HepG2 (cell line): ENCODE data around the gene GGA1. TPM values are rescaled to one million over a fixed set of nuclear protein-coding genes. Genes with fewer than 3 reads are reported as not detected.
A peak's percentile ranks its signal among the peaks of the same experiment; 100 is the strongest.

Experiments
- POLR2A ChIP-seq, 2 experiments: IDR thresholded peaks; 2 replicates each; pipeline ENCODE4 v1.6.1; 2011; ENCODE audit warnings: low read depth in 2 of 2, low read length in 2 of 2, mild to moderate bottlenecking in 1 of 2, moderate library complexity in 1 of 2; ENCODE audit not compliant: insufficient read depth in 1 of 2
- SATB2 ChIP-seq: sonication (generic); formaldehyde crosslinking; IDR thresholded peaks from 2 replicates; pipeline ENCODE4 v1.5.0; 2020; ENCODE audit warnings: missing genetic modification reagents
- SYNCRIP ChIP-seq: fragments of 200-400 bp; formaldehyde crosslinking; IDR thresholded peaks from 2 replicates; pipeline ENCODE4 v1.6.1; 2018; ENCODE audit warnings: mild to moderate bottlenecking, low read depth, low read length; ENCODE audit not compliant: insufficient read depth
- ZC3H13 ChIP-seq: sonication (generic); formaldehyde crosslinking; IDR thresholded peaks from 2 replicates; pipeline ENCODE4 v1.8.1; 2023; ENCODE audit warnings: mild to moderate bottlenecking, missing genetic modification reagents, moderate library complexity
- ZNF20 ChIP-seq: sonication (generic); formaldehyde crosslinking; IDR thresholded peaks from 2 replicates; pipeline ENCODE4 v1.4.0; 2020; ENCODE audit warnings: mild to moderate bottlenecking, moderate library complexity, missing genetic modification reagents
- ZNF232 ChIP-seq: sonication (generic); formaldehyde crosslinking; IDR thresholded peaks from 2 replicates; pipeline ENCODE4 v1.4.0; 2020; ENCODE audit warnings: missing genetic modification reagents, borderline replicate concordance
- ZNF724P ChIP-seq: sonication (generic); formaldehyde crosslinking; IDR thresholded peaks from 2 replicates; pipeline ENCODE4 v1.8.0; 2022; ENCODE audit warnings: missing genetic modification reagents, borderline replicate concordance
- polyA plus RNA-seq, 8 experiments: library from polyadenylated mRNA; depleted of rRNA in 3 of 8; stranded (reverse) in 7 of 8; unstranded in 1 of 8; fragments of >200 nt; fragmentation: Illumina TruSeq in 4 of 8; extraction: Trizol in 4 of 8; gene quantifications; 2 replicates each; pipeline versions ENCODE4 v1.2.1 to v1.2.3, GENCODE V29; 2011 to 2016; ENCODE audit warnings: low read depth in 4 of 8, missing spikeins in 1 of 8, mixed read lengths in 1 of 8; ENCODE audit not compliant: insufficient read depth in 1 of 8
- total RNA-seq, 5 experiments: library from RNA; depleted of rRNA; stranded (reverse); fragments of >200 nt; fragmentation: Illumina TruSeq; extraction: Trizol; gene quantifications; 2 replicates each; pipeline ENCODE4 v1.2.3, GENCODE V29; 2016; ENCODE audit warnings: low read depth in 1 of 5
- TF ChIP-seq, protein P1 (sequence below): sonication (generic); formaldehyde crosslinking; IDR thresholded peaks from 2 replicates; pipeline ENCODE4 v1.4.0; 2020; ENCODE audit warnings: mild to moderate bottlenecking, missing genetic modification reagents, borderline replicate concordance
- TF ChIP-seq, protein P2 (sequence below): sonication (generic); formaldehyde crosslinking; IDR thresholded peaks from 2 replicates; pipeline ENCODE4 v1.4.0; 2020; ENCODE audit warnings: missing genetic modification reagents
- TF ChIP-seq, protein P3 (sequence below): IDR thresholded peaks from 2 replicates; pipeline ENCODE4 v1.6.1; 2016; ENCODE audit warnings: mild to moderate bottlenecking
- TF ChIP-seq, protein P4 (sequence below): sonication (generic); formaldehyde crosslinking; IDR thresholded peaks from 2 replicates; pipeline ENCODE4 v1.4.0; 2020; ENCODE audit warnings: missing genetic modification reagents
- TF ChIP-seq, protein P5 (sequence below): sonication (generic); formaldehyde crosslinking; IDR thresholded peaks from 2 replicates; pipeline ENCODE4 v1.4.0; 2020; ENCODE audit warnings: mild to moderate bottlenecking, missing genetic modification reagents
- TF ChIP-seq, protein P6 (sequence below): sonication (generic); formaldehyde crosslinking; IDR thresholded peaks from 2 replicates; pipeline ENCODE4 v1.5.0; 2020; ENCODE audit warnings: mild to moderate bottlenecking, missing genetic modification reagents, moderate library complexity

The GGA1 gene
- total and polyA plus RNA-seq, 2 of the 13 experiments (the other 11 are each of a cell fraction or from before 2014, with no cell fraction given), result 29.1 to 87.2 TPM

DNA sequence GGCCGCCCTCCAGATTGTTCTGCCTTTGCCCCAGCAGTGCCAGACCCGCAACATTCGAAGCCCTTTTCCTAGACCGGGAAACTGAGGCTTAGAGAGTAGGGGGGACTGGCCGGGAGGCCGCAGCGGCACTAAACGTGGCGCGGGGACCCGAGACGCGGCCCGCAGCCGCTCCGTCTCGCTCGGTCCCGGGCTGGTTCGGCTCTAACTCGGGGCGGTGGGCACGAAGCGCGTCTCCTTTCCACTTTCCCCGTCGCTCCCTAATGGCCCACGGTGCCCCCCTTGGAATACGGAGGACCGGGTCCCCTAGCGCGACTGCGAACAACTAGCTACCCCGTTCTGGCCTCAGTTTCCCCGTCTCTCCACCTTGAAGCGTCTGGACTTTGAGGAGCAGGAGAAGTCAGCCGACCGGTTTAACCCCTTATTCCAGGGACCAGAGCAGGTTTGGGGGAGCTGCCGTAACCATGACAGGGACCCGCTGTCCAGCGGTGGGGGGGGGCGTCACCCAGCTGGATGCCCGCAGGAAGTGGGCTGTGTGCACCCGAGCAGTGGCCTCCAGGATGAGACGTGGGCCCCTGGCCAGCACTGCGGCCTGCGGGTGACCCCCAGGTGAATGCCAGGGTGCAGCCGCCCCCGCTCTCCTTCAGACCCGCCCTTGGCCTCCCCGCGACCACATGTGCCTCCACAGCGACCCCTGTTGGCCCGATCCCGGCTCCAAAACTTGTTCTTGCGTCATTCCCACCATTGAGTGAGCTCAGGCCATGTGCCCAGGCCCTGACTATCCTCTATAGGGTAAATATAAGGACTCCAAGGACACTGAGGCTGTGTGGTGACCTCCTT, 47.2 kb upstream of the GGA1 start (continued):
- TF ChIP-seq, protein P1, sequence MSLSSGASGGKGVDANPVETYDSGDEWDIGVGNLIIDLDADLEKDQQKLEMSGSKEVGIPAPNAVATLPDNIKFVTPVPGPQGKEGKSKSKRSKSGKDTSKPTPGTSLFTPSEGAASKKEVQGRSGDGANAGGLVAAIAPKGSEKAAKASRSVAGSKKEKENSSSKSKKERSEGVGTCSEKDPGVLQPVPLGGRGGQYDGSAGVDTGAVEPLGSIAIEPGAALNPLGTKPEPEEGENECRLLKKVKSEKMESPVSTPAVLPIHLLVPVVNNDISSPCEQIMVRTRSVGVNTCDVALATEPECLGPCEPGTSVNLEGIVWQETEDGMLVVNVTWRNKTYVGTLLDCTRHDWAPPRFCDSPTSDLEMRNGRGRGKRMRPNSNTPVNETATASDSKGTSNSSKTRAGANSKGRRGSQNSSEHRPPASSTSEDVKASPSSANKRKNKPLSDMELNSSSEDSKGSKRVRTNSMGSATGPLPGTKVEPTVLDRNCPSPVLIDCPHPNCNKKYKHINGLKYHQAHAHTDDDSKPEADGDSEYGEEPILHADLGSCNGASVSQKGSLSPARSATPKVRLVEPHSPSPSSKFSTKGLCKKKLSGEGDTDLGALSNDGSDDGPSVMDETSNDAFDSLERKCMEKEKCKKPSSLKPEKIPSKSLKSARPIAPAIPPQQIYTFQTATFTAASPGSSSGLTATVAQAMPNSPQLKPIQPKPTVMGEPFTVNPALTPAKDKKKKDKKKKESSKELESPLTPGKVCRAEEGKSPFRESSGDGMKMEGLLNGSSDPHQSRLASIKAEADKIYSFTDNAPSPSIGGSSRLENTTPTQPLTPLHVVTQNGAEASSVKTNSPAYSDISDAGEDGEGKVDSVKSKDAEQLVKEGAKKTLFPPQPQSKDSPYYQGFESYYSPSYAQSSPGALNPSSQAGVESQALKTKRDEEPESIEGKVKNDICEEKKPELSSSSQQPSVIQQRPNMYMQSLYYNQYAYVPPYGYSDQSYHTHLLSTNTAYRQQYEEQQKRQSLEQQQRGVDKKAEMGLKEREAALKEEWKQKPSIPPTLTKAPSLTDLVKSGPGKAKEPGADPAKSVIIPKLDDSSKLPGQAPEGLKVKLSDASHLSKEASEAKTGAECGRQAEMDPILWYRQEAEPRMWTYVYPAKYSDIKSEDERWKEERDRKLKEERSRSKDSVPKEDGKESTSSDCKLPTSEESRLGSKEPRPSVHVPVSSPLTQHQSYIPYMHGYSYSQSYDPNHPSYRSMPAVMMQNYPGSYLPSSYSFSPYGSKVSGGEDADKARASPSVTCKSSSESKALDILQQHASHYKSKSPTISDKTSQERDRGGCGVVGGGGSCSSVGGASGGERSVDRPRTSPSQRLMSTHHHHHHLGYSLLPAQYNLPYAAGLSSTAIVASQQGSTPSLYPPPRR (CRISPR knock-in tag), result peak; percentile 59
- TF ChIP-seq, protein P2, sequence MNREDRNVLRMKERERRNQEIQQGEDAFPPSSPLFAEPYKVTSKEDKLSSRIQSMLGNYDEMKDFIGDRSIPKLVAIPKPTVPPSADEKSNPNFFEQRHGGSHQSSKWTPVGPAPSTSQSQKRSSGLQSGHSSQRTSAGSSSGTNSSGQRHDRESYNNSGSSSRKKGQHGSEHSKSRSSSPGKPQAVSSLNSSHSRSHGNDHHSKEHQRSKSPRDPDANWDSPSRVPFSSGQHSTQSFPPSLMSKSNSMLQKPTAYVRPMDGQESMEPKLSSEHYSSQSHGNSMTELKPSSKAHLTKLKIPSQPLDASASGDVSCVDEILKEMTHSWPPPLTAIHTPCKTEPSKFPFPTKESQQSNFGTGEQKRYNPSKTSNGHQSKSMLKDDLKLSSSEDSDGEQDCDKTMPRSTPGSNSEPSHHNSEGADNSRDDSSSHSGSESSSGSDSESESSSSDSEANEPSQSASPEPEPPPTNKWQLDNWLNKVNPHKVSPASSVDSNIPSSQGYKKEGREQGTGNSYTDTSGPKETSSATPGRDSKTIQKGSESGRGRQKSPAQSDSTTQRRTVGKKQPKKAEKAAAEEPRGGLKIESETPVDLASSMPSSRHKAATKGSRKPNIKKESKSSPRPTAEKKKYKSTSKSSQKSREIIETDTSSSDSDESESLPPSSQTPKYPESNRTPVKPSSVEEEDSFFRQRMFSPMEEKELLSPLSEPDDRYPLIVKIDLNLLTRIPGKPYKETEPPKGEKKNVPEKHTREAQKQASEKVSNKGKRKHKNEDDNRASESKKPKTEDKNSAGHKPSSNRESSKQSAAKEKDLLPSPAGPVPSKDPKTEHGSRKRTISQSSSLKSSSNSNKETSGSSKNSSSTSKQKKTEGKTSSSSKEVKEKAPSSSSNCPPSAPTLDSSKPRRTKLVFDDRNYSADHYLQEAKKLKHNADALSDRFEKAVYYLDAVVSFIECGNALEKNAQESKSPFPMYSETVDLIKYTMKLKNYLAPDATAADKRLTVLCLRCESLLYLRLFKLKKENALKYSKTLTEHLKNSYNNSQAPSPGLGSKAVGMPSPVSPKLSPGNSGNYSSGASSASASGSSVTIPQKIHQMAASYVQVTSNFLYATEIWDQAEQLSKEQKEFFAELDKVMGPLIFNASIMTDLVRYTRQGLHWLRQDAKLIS (CRISPR knock-in tag), result 0 out of 2 replicates have a peak, but pooled peaks have one; percentile 24
- TF ChIP-seq, protein P3, sequence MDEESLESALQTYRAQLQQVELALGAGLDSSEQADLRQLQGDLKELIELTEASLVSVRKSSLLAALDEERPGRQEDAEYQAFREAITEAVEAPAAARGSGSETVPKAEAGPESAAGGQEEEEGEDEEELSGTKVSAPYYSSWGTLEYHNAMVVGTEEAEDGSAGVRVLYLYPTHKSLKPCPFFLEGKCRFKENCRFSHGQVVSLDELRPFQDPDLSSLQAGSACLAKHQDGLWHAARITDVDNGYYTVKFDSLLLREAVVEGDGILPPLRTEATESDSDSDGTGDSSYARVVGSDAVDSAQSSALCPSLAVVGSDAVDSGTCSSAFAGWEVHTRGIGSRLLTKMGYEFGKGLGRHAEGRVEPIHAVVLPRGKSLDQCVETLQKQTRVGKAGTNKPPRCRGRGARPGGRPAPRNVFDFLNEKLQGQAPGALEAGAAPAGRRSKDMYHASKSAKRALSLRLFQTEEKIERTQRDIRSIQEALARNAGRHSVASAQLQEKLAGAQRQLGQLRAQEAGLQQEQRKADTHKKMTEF (CRISPR knock-in tag), result peak; percentile 84
- TF ChIP-seq POLR2A (IDR thresholded peaks at IDR 0.05; ENCODE audit: insufficient read depth in 1 of 2, low read depth in 2 of 2, low read length in 2 of 2) (peak; percentile 73 to 75), SYNCRIP (no peak), ZC3H13 (CRISPR knock-in tag) (peak; percentile 83), SATB2 (CRISPR knock-in tag) (peak; percentile 77; the same call in 1 of the 2 replicates), ZNF724P (CRISPR knock-in tag) (no peak), ZNF232 (peak; percentile 95), ZNF20 (CRISPR knock-in tag) (no peak)
- TF ChIP-seq, protein P4, sequence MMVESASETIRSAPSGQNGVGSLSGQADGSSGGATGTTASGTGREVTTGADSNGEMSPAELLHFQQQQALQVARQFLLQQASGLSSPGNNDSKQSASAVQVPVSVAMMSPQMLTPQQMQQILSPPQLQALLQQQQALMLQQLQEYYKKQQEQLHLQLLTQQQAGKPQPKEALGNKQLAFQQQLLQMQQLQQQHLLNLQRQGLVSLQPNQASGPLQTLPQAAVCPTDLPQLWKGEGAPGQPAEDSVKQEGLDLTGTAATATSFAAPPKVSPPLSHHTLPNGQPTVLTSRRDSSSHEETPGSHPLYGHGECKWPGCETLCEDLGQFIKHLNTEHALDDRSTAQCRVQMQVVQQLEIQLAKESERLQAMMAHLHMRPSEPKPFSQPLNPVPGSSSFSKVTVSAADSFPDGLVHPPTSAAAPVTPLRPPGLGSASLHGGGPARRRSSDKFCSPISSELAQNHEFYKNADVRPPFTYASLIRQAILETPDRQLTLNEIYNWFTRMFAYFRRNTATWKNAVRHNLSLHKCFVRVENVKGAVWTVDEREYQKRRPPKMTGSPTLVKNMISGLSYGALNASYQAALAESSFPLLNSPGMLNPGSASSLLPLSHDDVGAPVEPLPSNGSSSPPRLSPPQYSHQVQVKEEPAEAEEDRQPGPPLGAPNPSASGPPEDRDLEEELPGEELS (CRISPR knock-in tag), result peak; percentile 72
- TF ChIP-seq, protein P5, sequence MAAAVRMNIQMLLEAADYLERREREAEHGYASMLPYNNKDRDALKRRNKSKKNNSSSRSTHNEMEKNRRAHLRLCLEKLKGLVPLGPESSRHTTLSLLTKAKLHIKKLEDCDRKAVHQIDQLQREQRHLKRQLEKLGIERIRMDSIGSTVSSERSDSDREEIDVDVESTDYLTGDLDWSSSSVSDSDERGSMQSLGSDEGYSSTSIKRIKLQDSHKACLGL, result peak; percentile 90
- TF ChIP-seq, protein P6, sequence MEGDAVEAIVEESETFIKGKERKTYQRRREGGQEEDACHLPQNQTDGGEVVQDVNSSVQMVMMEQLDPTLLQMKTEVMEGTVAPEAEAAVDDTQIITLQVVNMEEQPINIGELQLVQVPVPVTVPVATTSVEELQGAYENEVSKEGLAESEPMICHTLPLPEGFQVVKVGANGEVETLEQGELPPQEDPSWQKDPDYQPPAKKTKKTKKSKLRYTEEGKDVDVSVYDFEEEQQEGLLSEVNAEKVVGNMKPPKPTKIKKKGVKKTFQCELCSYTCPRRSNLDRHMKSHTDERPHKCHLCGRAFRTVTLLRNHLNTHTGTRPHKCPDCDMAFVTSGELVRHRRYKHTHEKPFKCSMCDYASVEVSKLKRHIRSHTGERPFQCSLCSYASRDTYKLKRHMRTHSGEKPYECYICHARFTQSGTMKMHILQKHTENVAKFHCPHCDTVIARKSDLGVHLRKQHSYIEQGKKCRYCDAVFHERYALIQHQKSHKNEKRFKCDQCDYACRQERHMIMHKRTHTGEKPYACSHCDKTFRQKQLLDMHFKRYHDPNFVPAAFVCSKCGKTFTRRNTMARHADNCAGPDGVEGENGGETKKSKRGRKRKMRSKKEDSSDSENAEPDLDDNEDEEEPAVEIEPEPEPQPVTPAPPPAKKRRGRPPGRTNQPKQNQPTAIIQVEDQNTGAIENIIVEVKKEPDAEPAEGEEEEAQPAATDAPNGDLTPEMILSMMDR (CRISPR knock-in tag), result peak; percentile 97
